HG03469 (cell line): Measurements from ENCODE around the gene VAT1.
"Not testable (repeated sequence)": the region's sequence is repeated elsewhere in the genome, so short reads cannot be mapped to it uniquely, and the experiment has no call there.

ENCODE experiments used
- ATAC-seq: cut with Tn5 transposase; IDR thresholded peaks from one replicate; pipeline ENCODE4 v1.9.1; 2021; ENCODE audit warnings: mild to moderate bottlenecking, moderate library complexity, moderate number of reproducible peaks; ENCODE audit not compliant: unreplicated experiment

Gene VAT1

GRCh38 chr17:43021741-43022512 lies at the start of gene VAT1:
Gene VAT1, minus strand, starts transcription at chr17:43022385. Its CDS starts 63 bp downstream, at chr17:43022322.
- no peak for ATAC-seq

GRCh38 chr17:43070872-43071271 lies 48.7 kb upstream of the VAT1 start:
- ATAC-seq, result no peak

GRCh38 chr17:43070257-43070656 lies 48.1 kb upstream of the VAT1 start:
- no peak for ATAC-seq

GRCh38 chr17:43069368-43069898 lies 47.2 kb upstream of the VAT1 start:
- no peak for ATAC-seq

GRCh38 chr17:43068570-43069367 lies 46.6 kb upstream of the VAT1 start:
- no peak for ATAC-seq

- ATAC-seq, result no peak
Measured at GRCh38 chr17:43062984-43063638, 40.9 kb upstream of the VAT1 start.

GRCh38 chr17:43056051-43056450 lies 33.9 kb upstream of the VAT1 start:
- ATAC-seq, result no peak

GRCh38 chr17:43053008-43053407 lies 30.8 kb upstream of the VAT1 start:
- ATAC-seq, result not testable (repeated sequence)

GRCh38 chr17:43051969-43052368 lies 29.8 kb upstream of the VAT1 start:
- no peak for ATAC-seq

- ATAC-seq, result no peak
Measured at GRCh38 chr17:43044024-43044423, 21.8 kb upstream of the VAT1 start.

- ATAC-seq, result no peak
Measured at GRCh38 chr17:43043307-43043706, 21.1 kb upstream of the VAT1 start.

- ATAC-seq, result no peak
Measured at GRCh38 chr17:43042025-43042628, 19.9 kb upstream of the VAT1 start.

GRCh38 chr17:43040655-43041054 lies 18.5 kb upstream of the VAT1 start:
- no peak for ATAC-seq

- no peak for ATAC-seq
Measured at GRCh38 chr17:43039646-43040045, 17.5 kb upstream of the VAT1 start.

GRCh38 chr17:43034894-43035293 lies 12.7 kb upstream of the VAT1 start:
- no peak for ATAC-seq

- ATAC-seq, result no peak
Measured at GRCh38 chr17:43033948-43034881, 12.0 kb upstream of the VAT1 start.

GRCh38 chr17:43031666-43032065 lies 9.5 kb upstream of the VAT1 start:
- no peak for ATAC-seq

- ATAC-seq, result no peak
Measured at GRCh38 chr17:43030137-43030767, 8.1 kb upstream of the VAT1 start.

GRCh38 chr17:43028221-43028861 lies 6.2 kb upstream of the VAT1 start:
- ATAC-seq, result no peak
